GM10266 (cell line): ENCODE measurements around the gene PTDSS2.

Source experiments
- DNase-seq: peaks from one replicate; pipeline ENCODE4 v3.0.0; 2012; ENCODE audit errors: extremely low spot score
- TF ChIP-seq, protein P1 (sequence below): IDR thresholded peaks from 2 replicates; pipeline ENCODE4 v1.5.1; 2012; ENCODE audit warnings: mild to moderate bottlenecking, low read depth; ENCODE audit not compliant: control insufficient read depth, insufficient read depth; ENCODE audit errors: missing control alignments

The PTDSS2 gene

DNA sequence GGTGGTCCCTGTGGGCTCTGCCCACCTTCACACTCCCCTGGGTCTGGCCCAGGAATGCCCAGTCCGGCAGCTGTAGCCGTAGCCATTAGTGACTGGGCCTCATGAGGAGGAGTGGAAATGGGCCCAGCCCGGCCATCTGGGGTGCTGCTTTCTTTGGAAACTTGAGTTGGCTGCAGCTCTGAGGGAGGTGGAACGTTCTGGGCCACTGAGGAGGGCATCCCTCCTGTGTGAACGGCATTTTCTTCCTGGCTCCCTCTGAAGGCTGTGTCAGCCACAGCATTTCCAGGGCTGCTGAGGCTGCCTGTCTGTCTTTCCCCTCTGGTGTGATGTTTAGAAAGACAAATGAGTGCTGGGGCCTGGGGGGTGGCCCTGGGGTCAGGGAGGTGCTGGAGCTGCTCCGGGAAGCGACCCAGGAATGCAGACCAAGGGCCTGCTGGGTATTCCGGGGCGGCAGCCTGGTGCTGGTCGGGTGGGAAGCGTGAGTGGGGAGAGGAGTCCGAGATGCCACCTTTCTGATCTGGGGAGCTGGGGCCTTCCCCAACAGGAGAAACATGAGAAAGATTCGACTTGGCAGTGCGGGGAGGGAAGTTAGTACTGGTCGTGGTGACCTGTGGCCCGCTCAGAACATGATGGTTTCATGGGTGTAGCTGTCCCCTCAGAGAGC, 27.1 kb downstream of the PTDSS2 start:
- TF ChIP-seq, protein P1, sequence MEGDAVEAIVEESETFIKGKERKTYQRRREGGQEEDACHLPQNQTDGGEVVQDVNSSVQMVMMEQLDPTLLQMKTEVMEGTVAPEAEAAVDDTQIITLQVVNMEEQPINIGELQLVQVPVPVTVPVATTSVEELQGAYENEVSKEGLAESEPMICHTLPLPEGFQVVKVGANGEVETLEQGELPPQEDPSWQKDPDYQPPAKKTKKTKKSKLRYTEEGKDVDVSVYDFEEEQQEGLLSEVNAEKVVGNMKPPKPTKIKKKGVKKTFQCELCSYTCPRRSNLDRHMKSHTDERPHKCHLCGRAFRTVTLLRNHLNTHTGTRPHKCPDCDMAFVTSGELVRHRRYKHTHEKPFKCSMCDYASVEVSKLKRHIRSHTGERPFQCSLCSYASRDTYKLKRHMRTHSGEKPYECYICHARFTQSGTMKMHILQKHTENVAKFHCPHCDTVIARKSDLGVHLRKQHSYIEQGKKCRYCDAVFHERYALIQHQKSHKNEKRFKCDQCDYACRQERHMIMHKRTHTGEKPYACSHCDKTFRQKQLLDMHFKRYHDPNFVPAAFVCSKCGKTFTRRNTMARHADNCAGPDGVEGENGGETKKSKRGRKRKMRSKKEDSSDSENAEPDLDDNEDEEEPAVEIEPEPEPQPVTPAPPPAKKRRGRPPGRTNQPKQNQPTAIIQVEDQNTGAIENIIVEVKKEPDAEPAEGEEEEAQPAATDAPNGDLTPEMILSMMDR: no peak
- no peak for DNase-seq

DNA sequence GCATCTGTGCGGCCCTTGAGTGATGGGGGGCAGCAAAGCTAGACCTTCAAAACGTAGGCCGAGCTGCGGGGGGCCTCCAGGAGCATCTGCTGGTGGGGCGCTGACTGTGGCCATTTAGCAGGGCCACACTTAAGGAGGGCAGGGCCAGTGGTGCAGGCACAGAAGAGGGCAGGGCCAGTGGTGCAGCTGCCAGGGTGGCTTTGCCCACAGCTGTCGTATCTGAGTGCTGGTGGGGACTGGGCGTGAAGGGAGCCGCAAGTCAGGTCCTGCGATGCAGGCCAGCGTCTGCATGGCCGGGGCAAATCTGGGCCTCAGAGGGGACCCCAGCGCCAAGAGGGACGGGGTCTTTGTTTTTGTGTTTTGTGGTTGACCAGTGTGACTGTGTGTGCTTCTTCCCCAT, 29.2 kb downstream of the PTDSS2 start:
- TF ChIP-seq, protein P1: no peak
- DNase-seq: no peak

DNA sequence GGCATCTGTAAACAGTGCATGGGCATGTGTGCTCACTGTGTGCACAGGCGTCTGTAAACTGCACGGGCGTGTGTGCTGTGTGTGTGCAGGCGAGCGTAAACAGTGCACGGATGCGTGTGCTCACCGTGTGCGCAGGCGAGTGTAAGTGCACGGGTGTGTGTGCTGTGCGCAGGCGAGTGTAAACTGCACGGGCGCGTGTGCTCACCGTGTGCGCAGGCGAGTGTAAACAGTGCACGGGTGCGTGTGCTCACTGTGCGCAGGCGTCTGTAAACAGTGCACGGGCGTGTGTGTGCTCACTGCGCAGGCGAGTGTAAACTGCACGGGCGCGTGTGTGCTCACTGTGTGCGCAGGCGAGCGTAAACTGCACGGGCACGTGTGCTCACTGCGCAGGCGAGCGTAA, 34.5 kb downstream of the PTDSS2 start:
- no peak for DNase-seq
- TF ChIP-seq, protein P1: no peak

DNA sequence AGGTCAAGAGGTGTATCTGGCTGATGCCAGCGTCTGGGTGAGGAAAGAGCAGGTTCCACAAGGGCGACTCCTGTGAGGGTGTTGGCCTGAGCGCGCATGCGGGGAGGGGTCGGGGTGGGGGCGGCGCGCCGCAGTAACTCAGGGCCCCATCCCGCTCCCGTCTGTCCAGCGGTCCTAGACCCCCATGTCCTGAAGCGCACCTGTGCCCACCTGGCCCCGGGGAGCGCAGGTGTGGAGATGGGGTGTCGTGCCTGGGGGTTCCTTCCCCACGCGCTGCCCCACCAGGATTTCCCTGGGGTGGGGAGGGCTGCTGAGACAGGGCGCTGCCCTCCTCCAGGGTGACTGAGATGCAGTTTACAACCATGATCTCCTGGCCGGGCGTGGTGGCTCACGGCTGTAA, 36.1 kb downstream of the PTDSS2 start:
- DNase-seq: no peak
- TF ChIP-seq, protein P1: no peak

- TF ChIP-seq, protein P1: no peak
- DNase-seq: no peak
Measured at GRCh38 chr11:487571-488021, 37.5 kb downstream of the PTDSS2 start.

- TF ChIP-seq, protein P1: no peak
- DNase-seq: no peak
Measured at GRCh38 chr11:488062-488461, 38.0 kb downstream of the PTDSS2 start.

GRCh38 chr11:488579-488978, 38.5 kb downstream of the PTDSS2 start:
- DNase-seq: no peak
- TF ChIP-seq, protein P1: no peak
